DOHH2 (cell line): ENCODE results near the gene CCDC69.

Experiments
- H3F3A ChIP-seq: fragments of 200-600 bp; sonication (generic), shearing (Covaris generic); 2 replicates; pipeline ENCODE4 v1.6.0; 2016; ENCODE audit warnings: antibody characterized with exemption, mild to moderate bottlenecking; ENCODE audit not compliant: control insufficient read depth, insufficient read depth
- H3K27ac ChIP-seq: fragments of 200-600 bp; sonication (generic); 2 replicates; pipeline ENCODE4 v1.5.1; 2014; ENCODE audit warnings: low read depth, mild to moderate bottlenecking, low read length, moderate library complexity
- H3K27me3 ChIP-seq: fragments of 200-600 bp; sonication (generic); 2 replicates; pipeline ENCODE4 v1.6.1; 2014; ENCODE audit warnings: mild to moderate bottlenecking, low read length, mixed read lengths; ENCODE audit not compliant: control insufficient read depth
- H3K36me3 ChIP-seq: fragments of 200-600 bp; sonication (generic); 2 replicates; pipeline ENCODE4 v1.6.1; 2014; ENCODE audit warnings: mild to moderate bottlenecking, low read length, moderate library complexity, mixed read lengths; ENCODE audit not compliant: control insufficient read depth
- H3K4me1 ChIP-seq: fragments of 200-600 bp; sonication (generic); 2 replicates; pipeline ENCODE4 v1.6.1; 2014; ENCODE audit warnings: mild to moderate bottlenecking, low read length, mixed read lengths; ENCODE audit not compliant: control insufficient read depth
- H3K4me2 ChIP-seq: fragments of 200-600 bp; sonication (generic); 2 replicates; pipeline ENCODE4 v1.6.0; 2014; ENCODE audit warnings: mild to moderate bottlenecking, low read length, moderate library complexity
- H3K4me3 ChIP-seq: fragments of 200-600 bp; sonication (generic); 2 replicates; pipeline ENCODE4 v1.5.1; 2014; ENCODE audit warnings: mild to moderate bottlenecking, low read length, mixed read lengths
- H3K79me2 ChIP-seq: fragments of 200-600 bp; sonication (generic); 2 replicates; pipeline ENCODE4 v1.6.1; 2014; ENCODE audit warnings: mild to moderate bottlenecking, low read length, mixed read lengths; ENCODE audit not compliant: control insufficient read depth
- H3K9me2 ChIP-seq: fragments of 200-600 bp; sonication (generic); replicated peaks from 2 replicates; pipeline ENCODE4 v1.6.1; 2014; ENCODE audit warnings: mild to moderate bottlenecking, low read length, mixed read lengths; ENCODE audit not compliant: control insufficient read depth
- H3K9me3 ChIP-seq: fragments of 200-600 bp; sonication (generic); 2 replicates; pipeline ENCODE4 v1.6.1; 2014; ENCODE audit warnings: antibody characterized with exemption, low read length, mixed read lengths; ENCODE audit not compliant: control insufficient read depth, insufficient read depth
- H4K20me1 ChIP-seq: fragments of 200-600 bp; sonication (generic); 2 replicates; pipeline ENCODE4 v1.6.0; 2014; ENCODE audit warnings: low read depth, mild to moderate bottlenecking, antibody characterized with exemption, low read length, moderate library complexity; ENCODE audit not compliant: control insufficient read depth, insufficient read depth
- CTCF ChIP-seq: fragments of 200-600 bp; sonication (generic); IDR thresholded peaks from one replicate; pipeline ENCODE4 v1.5.1; 2014; ENCODE audit warnings: antibody characterized with exemption, mild to moderate bottlenecking, low read depth, low read length; ENCODE audit not compliant: poor library complexity, severe bottlenecking
- EZH2phosphoT487 ChIP-seq: fragments of 200-600 bp; sonication (generic); IDR thresholded peaks from 2 replicates; pipeline ENCODE4 v1.6.1; 2017; ENCODE audit warnings: borderline replicate concordance, mild to moderate bottlenecking, antibody characterized with exemption, low read length, moderate library complexity, mixed read lengths

The CCDC69 gene

GRCh38 chr5:151219789-151220188 lies 4.1 kb downstream of the CCDC69 start:
- no peaks in the 10 kb centered on the region for H3K9me2 ChIP-seq
- H3F3A ChIP-seq = peaks cover 51% of the 10 kb centered on the region
- H3K4me3 ChIP-seq = peak overlapping the region; percentile 95
- H3K27ac ChIP-seq = peak overlapping the region; percentile 98
- H3K4me1 ChIP-seq = peaks cover 88% of the 10 kb centered on the region
- no peaks in the 10 kb centered on the region for H3K9me3 ChIP-seq
- H3K36me3 ChIP-seq = peaks cover 90% of the 10 kb centered on the region
- TF ChIP-seq EZH2phosphoT487 (no peak), CTCF (peak; percentile 63)
- peak overlapping the region; percentile 95 for H3K4me2 ChIP-seq
- no peaks in the 10 kb centered on the region; the same call in 1 of the 2 replicates for H4K20me1 ChIP-seq
- H3K27me3 ChIP-seq = no peaks in the 10 kb centered on the region
- peaks cover 91% of the 10 kb centered on the region for H3K79me2 ChIP-seq

DNA sequence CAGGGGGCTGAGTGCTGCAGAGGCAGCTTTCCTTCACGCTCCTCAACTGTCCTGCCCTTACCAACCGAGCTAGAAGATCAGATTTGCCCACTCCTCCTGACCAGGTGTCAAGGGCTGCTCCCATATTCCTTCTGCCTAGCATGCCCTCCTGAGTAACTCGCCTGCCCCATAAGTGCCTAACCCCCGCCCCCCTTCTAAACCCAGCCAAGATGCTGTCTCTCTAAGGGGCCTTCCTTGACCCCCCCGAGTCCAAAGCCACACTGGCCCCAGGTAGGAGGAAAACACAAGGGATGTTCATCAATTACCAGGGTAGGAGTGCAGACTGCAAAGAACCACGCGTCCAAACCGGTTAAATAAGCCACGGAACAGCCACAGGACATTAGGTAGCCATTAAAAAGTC lies 4.8 kb downstream of the CCDC69 start:
- peak overlapping the region; percentile 98 for H3K27ac ChIP-seq
- no peak for TF ChIP-seq EZH2phosphoT487
- TF ChIP-seq CTCF = no peak
- peak overlapping the region; percentile 95 for H3K4me3 ChIP-seq
- peaks cover 91% of the 10 kb centered on the region for H3K79me2 ChIP-seq
- peaks cover 93% of the 10 kb centered on the region for H3K36me3 ChIP-seq
- H4K20me1 ChIP-seq = no peaks in the 10 kb centered on the region; the same call in 1 of the 2 replicates
- H3K9me2 ChIP-seq = no peaks in the 10 kb centered on the region
- H3F3A ChIP-seq = peaks cover 53% of the 10 kb centered on the region
- peaks cover 85% of the 10 kb centered on the region for H3K4me1 ChIP-seq
- H3K27me3 ChIP-seq = no peaks in the 10 kb centered on the region
- no peaks in the 10 kb centered on the region for H3K9me3 ChIP-seq
- peak overlapping the region; percentile 95 for H3K4me2 ChIP-seq

- H4K20me1 ChIP-seq = no peaks in the 10 kb centered on the region; the same call in 1 of the 2 replicates
- peaks cover 94% of the 10 kb centered on the region for H3K36me3 ChIP-seq
- no peaks in the 10 kb centered on the region for H3K9me3 ChIP-seq
- peaks cover 87% of the 10 kb centered on the region for H3K4me1 ChIP-seq
- H3K4me2 ChIP-seq = peak overlapping the region; percentile 95
- peak overlapping the region; percentile 98 for H3K27ac ChIP-seq
- no peaks in the 10 kb centered on the region for H3K27me3 ChIP-seq
- peak overlapping the region; percentile 95 for H3K4me3 ChIP-seq
- TF ChIP-seq CTCF (no peak), EZH2phosphoT487 (no peak)
- H3K9me2 ChIP-seq = no peaks in the 10 kb centered on the region
- peaks cover 54% of the 10 kb centered on the region for H3F3A ChIP-seq
- peaks cover 91% of the 10 kb centered on the region for H3K79me2 ChIP-seq
Measured at GRCh38 chr5:151218177-151218576, 5.7 kb downstream of the CCDC69 start.

GRCh38 chr5:151216781-151217180 lies 7.1 kb downstream of the CCDC69 start:
- H3K9me3 ChIP-seq = no peaks in the 10 kb centered on the region
- H3K4me2 ChIP-seq = peak overlapping the region; percentile 95
- peak overlapping the region; percentile 95 for H3K4me3 ChIP-seq
- TF ChIP-seq EZH2phosphoT487 = no peak
- TF ChIP-seq CTCF = no peak
- peak overlapping the region; percentile 98 for H3K27ac ChIP-seq
- H3K4me1 ChIP-seq = peaks cover 84% of the 10 kb centered on the region
- no peaks in the 10 kb centered on the region; the same call in 1 of the 2 replicates for H4K20me1 ChIP-seq
- peaks cover 62% of the 10 kb centered on the region for H3F3A ChIP-seq
- H3K9me2 ChIP-seq = no peaks in the 10 kb centered on the region
- no peaks in the 10 kb centered on the region for H3K27me3 ChIP-seq
- H3K79me2 ChIP-seq = peaks cover 90% of the 10 kb centered on the region
- H3K36me3 ChIP-seq = peaks cover 92% of the 10 kb centered on the region
